Mesothelial cell of epicardium (in vitro differentiated cells): Measurements from ENCODE around the gene HAUS3. TPM values are rescaled to one million over a fixed set of nuclear protein-coding genes. Genes with fewer than 3 reads are reported as not detected.
A peak's percentile ranks its signal among the peaks of the same experiment; 100 is the strongest.

Source experiments
- DNase-seq, 2 experiments: peaks; one replicate each; pipeline ENCODE4 v3.0.0; 2021; ENCODE audit warnings: low spot score in 2 of 2; ENCODE audit not compliant: unreplicated experiment in 2 of 2
- H3K27ac Mint-ChIP-seq: 2 replicates; pipeline ENCODE4 v1.8.0; 2021; ENCODE audit warnings: mixed read lengths
- H3K27me3 Mint-ChIP-seq: 2 replicates; pipeline ENCODE4 v1.8.0; 2021; ENCODE audit warnings: low read depth, mixed read lengths
- H3K36me3 Mint-ChIP-seq: 2 replicates; pipeline ENCODE4 v1.8.0; 2021; ENCODE audit warnings: mixed read lengths
- H3K4me1 Mint-ChIP-seq: 2 replicates; pipeline ENCODE4 v1.8.0; 2021; ENCODE audit warnings: mixed read lengths
- H3K4me3 Mint-ChIP-seq: 2 replicates; pipeline ENCODE4 v1.8.0; 2021; ENCODE audit warnings: mild to moderate bottlenecking, moderate library complexity, mixed read lengths
- H3K9me3 Mint-ChIP-seq: 2 replicates; pipeline ENCODE4 v1.8.0; 2021; ENCODE audit warnings: mixed read lengths
- total RNA-seq: library from RNA; stranded (reverse); gene quantifications from 3 replicates; pipeline ENCODE4 v1.2.1, GENCODE V29; 2021
- TF ChIP-seq, protein P1 (sequence below): fragments of 200-600 bp; sonication (generic); IDR thresholded peaks from one replicate; pipeline ENCODE4 v1.5.0; 2021; ENCODE audit warnings: antibody characterized with exemption; ENCODE audit not compliant: unreplicated experiment

HAUS3 gene
- total RNA-seq, 1 donor from 2014 or later: 16.9 TPM

- Mint-ChIP-seq H3K4me3 (no peak overlapping the region), H3K9me3 (no peaks in the 10 kb centered on the region), H3K36me3 (no peaks in the 10 kb centered on the region), H3K27me3 (no peaks in the 10 kb centered on the region), H3K27ac (peak overlapping the region; percentile 69), H3K4me1 (peaks cover 14% of the 10 kb centered on the region)
- TF ChIP-seq, protein P1, sequence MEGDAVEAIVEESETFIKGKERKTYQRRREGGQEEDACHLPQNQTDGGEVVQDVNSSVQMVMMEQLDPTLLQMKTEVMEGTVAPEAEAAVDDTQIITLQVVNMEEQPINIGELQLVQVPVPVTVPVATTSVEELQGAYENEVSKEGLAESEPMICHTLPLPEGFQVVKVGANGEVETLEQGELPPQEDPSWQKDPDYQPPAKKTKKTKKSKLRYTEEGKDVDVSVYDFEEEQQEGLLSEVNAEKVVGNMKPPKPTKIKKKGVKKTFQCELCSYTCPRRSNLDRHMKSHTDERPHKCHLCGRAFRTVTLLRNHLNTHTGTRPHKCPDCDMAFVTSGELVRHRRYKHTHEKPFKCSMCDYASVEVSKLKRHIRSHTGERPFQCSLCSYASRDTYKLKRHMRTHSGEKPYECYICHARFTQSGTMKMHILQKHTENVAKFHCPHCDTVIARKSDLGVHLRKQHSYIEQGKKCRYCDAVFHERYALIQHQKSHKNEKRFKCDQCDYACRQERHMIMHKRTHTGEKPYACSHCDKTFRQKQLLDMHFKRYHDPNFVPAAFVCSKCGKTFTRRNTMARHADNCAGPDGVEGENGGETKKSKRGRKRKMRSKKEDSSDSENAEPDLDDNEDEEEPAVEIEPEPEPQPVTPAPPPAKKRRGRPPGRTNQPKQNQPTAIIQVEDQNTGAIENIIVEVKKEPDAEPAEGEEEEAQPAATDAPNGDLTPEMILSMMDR: no peak
- DNase-seq: no peak
Measured at GRCh38 chr4:2273221-2273620, 31.3 kb upstream of the HAUS3 start.

DNA sequence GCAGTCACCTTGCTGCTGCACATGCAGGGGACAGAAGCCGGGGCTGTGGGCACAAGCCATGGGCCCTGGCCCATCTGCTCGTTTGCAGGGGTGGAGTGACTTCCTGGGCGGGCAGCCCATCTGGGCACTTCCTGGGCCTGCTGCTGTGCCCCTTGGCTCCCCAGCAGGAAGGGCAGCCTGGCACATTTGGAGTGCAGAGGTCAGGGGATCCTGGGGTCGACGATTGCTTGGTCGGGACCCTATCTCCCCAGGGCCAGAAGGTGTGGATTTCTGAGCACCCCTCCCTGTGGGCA, 30.9 kb upstream of the HAUS3 start:
- no peak for DNase-seq
- TF ChIP-seq, protein P1: no peak

GRCh38 chr4:2272026-2272827, 30.3 kb upstream of the HAUS3 start:
- no peak overlapping the region for H3K27ac Mint-ChIP-seq
- TF ChIP-seq, protein P1: no peak
- DNase-seq: no peak
- no peaks in the 10 kb centered on the region for H3K36me3 Mint-ChIP-seq
- peaks cover 14% of the 10 kb centered on the region for H3K4me1 Mint-ChIP-seq
- H3K27me3 Mint-ChIP-seq: no peaks in the 10 kb centered on the region
- H3K9me3 Mint-ChIP-seq: no peaks in the 10 kb centered on the region
- H3K4me3 Mint-ChIP-seq: no peak overlapping the region

More for the DNA sequence above, 30.9 kb upstream of the HAUS3 start:
- no peak overlapping the region for H3K4me3 Mint-ChIP-seq
- H3K36me3 Mint-ChIP-seq: no peaks in the 10 kb centered on the region
- H3K27ac Mint-ChIP-seq: no peak overlapping the region
- H3K27me3 Mint-ChIP-seq: no peaks in the 10 kb centered on the region
- H3K9me3 Mint-ChIP-seq: no peaks in the 10 kb centered on the region
- H3K4me1 Mint-ChIP-seq: peaks cover 14% of the 10 kb centered on the region

DNA sequence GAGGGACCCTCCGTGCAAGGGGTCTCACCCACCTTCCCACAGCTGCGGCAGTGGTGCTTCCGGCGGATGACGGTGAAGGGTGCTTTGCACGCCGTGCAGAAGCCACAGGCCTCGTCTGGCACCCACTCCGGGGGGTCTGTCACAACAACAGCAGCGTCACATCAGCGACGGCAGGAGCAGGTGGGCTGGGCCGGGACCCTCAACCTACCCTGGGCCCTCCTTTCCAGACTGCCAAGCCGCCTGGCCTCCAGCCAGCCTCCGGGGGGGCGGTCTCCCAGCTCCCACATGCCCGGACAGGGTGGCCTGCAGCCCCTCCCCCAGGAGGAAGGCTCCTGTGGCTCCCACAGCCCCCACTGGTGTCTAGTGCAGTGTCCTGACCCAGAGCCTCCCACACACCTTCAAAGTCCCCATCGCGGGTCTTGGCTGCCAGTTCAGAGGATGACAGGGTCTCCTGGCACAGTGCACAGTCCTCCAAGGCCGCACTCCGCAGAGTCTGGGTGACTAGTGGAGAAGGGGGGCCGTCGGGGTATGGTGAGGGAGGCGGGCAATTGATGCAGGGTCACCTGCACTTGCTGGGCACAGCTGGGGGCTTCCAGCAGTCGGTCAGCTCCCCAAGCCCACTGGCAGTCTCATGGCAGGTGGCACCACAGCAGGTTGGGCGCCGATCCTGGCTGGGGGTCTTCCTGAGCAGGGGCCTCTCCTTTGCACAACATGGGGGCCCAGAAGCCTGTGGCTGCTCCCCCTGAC, 29.5 kb upstream of the HAUS3 start:
- TF ChIP-seq, protein P1: no peak
- DNase-seq: no peak
- peaks cover 14% of the 10 kb centered on the region for H3K4me1 Mint-ChIP-seq
- no peak overlapping the region for H3K4me3 Mint-ChIP-seq
- H3K27me3 Mint-ChIP-seq: no peaks in the 10 kb centered on the region
- no peaks in the 10 kb centered on the region for H3K9me3 Mint-ChIP-seq
- H3K36me3 Mint-ChIP-seq: no peaks in the 10 kb centered on the region
- H3K27ac Mint-ChIP-seq: no peak overlapping the region

DNA sequence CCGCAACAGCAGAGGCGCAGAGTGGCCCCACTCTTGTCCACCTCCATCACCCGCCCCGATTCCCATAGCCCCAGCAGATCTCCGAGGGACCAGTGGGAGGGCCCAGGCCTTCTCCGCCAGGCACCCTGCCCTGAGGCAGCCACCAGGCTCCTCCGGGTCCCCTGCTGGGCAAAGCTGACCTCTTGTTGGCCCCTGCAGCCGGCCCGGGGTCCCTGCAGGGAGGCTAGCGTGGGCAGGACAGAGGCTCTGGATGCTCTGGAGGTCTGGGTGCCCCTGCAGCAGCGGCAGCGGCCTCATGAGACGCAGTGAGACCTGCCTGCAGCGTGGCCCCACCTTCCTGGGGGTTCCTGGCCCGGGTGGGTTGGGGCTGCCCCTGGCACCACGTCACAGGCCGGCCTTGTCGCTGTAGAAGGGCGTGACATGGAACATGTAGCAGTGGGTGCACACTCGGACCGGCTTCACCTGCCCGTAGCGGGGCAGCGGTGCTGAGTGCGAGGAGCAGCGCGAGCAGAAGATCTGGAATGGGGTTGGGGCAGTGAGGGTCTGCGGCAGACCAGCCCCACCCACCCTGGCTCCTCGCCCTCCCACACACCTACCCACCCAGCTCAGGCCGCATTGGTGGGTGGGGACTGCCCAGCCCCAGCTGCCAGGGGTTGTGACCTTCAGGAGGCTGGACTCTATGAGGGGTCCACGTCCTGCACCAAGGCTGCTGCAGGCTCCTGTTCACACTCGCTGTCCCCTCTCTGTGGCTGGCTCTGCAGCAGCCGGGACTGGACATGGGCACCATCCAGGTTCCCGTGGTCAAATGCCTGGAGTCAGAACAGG, 28.6 kb upstream of the HAUS3 start:
- H3K9me3 Mint-ChIP-seq: no peaks in the 10 kb centered on the region
- peaks cover 17% of the 10 kb centered on the region for H3K4me1 Mint-ChIP-seq
- H3K36me3 Mint-ChIP-seq: no peaks in the 10 kb centered on the region
- TF ChIP-seq, protein P1: no peak
- no peak for DNase-seq
- no peaks in the 10 kb centered on the region for H3K27me3 Mint-ChIP-seq
- H3K27ac Mint-ChIP-seq: no peak overlapping the region
- no peak overlapping the region for H3K4me3 Mint-ChIP-seq
